ENCODE measurements around the gene TPM1. TPM values are rescaled to one million over a fixed set of nuclear protein-coding genes. Genes with fewer than 3 reads are reported as not detected.

Gene TPM1
- total RNA-seq, 1 donor from 2014 or later = 229 TPM

GRCh38 chr15:63037976-63038720 lies 4.4 kb upstream of the TPM1 start:
- Histone ChIP-seq H3K9me3 (no peaks in the 10 kb centered on the region), H3K27me3 (peaks cover 13% of the 10 kb centered on the region), H3K4me3 (no peak overlapping the region), H3K27ac (no peak overlapping the region), H3K4me1 (peaks cover 4% of the 10 kb centered on the region), H3K36me3 (no peaks in the 10 kb centered on the region)
- TF ChIP-seq, protein P1, sequence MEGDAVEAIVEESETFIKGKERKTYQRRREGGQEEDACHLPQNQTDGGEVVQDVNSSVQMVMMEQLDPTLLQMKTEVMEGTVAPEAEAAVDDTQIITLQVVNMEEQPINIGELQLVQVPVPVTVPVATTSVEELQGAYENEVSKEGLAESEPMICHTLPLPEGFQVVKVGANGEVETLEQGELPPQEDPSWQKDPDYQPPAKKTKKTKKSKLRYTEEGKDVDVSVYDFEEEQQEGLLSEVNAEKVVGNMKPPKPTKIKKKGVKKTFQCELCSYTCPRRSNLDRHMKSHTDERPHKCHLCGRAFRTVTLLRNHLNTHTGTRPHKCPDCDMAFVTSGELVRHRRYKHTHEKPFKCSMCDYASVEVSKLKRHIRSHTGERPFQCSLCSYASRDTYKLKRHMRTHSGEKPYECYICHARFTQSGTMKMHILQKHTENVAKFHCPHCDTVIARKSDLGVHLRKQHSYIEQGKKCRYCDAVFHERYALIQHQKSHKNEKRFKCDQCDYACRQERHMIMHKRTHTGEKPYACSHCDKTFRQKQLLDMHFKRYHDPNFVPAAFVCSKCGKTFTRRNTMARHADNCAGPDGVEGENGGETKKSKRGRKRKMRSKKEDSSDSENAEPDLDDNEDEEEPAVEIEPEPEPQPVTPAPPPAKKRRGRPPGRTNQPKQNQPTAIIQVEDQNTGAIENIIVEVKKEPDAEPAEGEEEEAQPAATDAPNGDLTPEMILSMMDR (IDR thresholded peaks at IDR 0.05) = no peak
- ATAC-seq = no peak
- intact Hi-C loops (cut with DNase I) = no loop called here
- no peak for DNase-seq

DNA sequence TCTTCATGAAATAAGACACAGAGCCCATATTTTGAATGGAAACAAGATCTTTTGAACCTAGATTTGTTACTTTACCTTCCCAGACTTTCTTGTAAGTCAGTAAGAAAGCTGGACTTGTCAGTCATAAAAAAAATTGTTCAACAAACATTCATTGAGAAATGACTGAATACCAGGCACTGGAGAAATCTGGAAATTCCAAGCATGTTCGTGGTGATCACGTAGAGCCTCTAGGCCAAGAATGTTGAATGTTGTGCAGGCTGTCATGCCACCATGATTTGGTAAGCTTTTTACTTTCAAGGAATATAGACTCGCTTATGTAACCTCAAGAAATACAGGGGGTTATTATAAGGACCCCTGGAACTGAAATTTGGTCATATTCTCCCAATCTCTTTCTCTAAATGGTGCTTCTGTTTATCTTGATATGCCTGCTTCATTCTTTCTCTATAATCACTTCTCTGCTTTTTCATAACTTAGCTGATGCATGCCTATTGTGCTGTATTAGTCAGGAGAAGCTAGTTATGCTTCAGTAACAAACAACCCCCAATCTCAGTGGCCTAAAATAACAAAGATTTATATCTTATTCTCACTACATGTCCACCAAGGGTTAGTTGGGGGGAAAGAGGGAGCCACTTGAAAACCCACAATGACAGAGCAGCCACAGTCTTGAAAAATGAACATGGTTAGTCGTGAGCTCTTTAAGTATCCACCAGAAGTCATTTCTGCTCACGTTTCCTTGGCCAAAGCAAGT lies 3.4 kb upstream of the TPM1 start:
- DNase-seq (no peak), ATAC-seq (no peak)
- no peak overlapping the region for H3K4me3 ChIP-seq
- no peaks in the 10 kb centered on the region for H3K36me3 ChIP-seq
- no peak overlapping the region for H3K27ac ChIP-seq
- no peaks in the 10 kb centered on the region for H3K9me3 ChIP-seq
- intact Hi-C loops (cut with DNase I) = no loop called here
- TF ChIP-seq, protein P1 (IDR thresholded peaks at IDR 0.05) = no peak
- peaks cover 9% of the 10 kb centered on the region for H3K4me1 ChIP-seq
- peaks cover 22% of the 10 kb centered on the region for H3K27me3 ChIP-seq

DNA sequence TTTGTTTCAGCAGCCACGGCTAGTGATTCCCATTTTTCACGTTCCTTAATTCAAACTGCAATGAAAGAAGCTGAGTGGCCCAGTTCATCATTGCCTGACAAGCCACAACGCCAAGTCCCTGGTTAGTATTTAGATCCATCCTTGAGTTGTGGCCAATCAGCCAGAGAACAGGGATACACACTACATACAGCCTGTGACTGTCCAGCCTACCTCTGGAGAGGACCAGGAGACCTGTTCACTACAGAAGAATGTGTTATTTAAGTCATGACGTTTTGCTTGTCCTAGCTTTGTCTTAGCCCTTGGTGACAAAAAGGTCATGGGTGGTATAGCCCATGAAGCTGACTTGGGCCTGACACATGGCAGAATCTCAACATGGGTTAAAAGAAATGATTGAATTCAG lies 2.7 kb upstream of the TPM1 start:
- H3K9me3 ChIP-seq = no peaks in the 10 kb centered on the region
- peaks cover 30% of the 10 kb centered on the region for H3K27me3 ChIP-seq
- ATAC-seq (no peak), DNase-seq (no peak)
- no peaks in the 10 kb centered on the region for H3K36me3 ChIP-seq
- intact Hi-C loops (cut with DNase I) = no loop called here
- no peak overlapping the region for H3K27ac ChIP-seq
- H3K4me3 ChIP-seq = no peak overlapping the region
- peaks cover 9% of the 10 kb centered on the region for H3K4me1 ChIP-seq
- TF ChIP-seq, protein P1 (IDR thresholded peaks at IDR 0.05) = no peak

- Histone ChIP-seq H3K27me3 (peaks cover 35% of the 10 kb centered on the region), H3K4me3 (no peak overlapping the region), H3K9me3 (no peaks in the 10 kb centered on the region), H3K36me3 (no peaks in the 10 kb centered on the region), H3K4me1 (peaks cover 9% of the 10 kb centered on the region), H3K27ac (no peak overlapping the region)
- intact Hi-C loops (cut with DNase I) = no loop called here
- TF ChIP-seq, protein P1 (IDR thresholded peaks at IDR 0.05) = no peak
- ATAC-seq (no peak), DNase-seq (no peak)
Observed at GRCh38 chr15:63040509-63040908, 2.0 kb upstream of the TPM1 start.

GRCh38 chr15:63040954-63041353 lies 1.6 kb upstream of the TPM1 start:
- no peaks in the 10 kb centered on the region for H3K9me3 ChIP-seq
- no peaks in the 10 kb centered on the region for H3K36me3 ChIP-seq
- peaks cover 35% of the 10 kb centered on the region for H3K27me3 ChIP-seq
- intact Hi-C loops (cut with DNase I) = no loop called here
- no peak for ATAC-seq
- TF ChIP-seq, protein P1 (IDR thresholded peaks at IDR 0.05) = no peak
- peaks cover 9% of the 10 kb centered on the region for H3K4me1 ChIP-seq
- H3K27ac ChIP-seq = no peak overlapping the region
- H3K4me3 ChIP-seq = no peak overlapping the region
- DNase-seq = no peak

Data from upper lobe of right lung (tissue), 1 donor.